HG02885 (cell line): Measurements from ENCODE around the gene ARL4A.
"Not testable (repeated sequence)": the region's sequence is repeated elsewhere in the genome, so short reads cannot be mapped to it uniquely, and the experiment has no call there.

Source experiments
- ATAC-seq: cut with Tn5 transposase; IDR thresholded peaks from one replicate; pipeline ENCODE4 v1.9.1; 2021; ENCODE audit warnings: mild to moderate bottlenecking; ENCODE audit not compliant: unreplicated experiment, poor library complexity

ARL4A gene

DNA sequence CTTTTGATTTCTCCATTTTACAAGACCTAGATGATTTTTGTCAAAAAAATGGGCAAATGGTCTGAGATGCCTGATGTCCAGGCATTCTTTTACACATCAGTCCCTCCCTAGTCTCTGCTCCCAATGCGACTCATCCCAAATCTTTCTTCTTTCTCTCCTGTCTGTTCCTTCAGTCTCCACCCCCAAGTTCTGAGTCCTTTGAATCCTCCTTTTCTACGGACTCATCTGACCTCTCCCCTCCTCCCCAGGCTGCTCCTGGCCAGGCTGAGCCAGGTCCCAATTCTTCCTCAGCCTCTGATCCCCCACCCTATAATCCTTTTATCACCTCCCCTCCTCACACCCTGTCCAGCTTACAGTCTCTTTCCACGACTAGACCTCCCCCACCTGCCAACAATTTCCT lies 26.4 kb upstream of the ARL4A start:
- ATAC-seq: not testable (repeated sequence)

DNA sequence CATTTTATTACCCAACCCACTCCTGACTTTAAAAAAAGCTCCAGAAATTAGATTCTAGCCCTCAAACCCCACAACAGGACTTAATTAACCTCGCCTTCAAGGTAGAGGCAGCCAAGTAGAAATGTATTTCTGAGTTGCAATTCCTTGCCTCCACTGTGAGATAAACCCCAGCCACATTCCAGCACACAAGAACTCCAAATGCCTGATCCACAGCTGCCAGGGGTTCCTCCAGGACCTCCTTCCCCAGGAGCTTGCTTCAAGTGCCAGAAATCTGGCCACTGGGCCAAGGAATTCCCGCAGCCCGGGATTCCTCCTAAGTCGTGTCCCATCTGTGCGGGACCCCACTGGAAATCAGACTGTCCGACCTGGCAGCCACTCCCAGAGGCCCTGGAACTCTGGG lies 25.9 kb upstream of the ARL4A start:
- no peak for ATAC-seq

DNA sequence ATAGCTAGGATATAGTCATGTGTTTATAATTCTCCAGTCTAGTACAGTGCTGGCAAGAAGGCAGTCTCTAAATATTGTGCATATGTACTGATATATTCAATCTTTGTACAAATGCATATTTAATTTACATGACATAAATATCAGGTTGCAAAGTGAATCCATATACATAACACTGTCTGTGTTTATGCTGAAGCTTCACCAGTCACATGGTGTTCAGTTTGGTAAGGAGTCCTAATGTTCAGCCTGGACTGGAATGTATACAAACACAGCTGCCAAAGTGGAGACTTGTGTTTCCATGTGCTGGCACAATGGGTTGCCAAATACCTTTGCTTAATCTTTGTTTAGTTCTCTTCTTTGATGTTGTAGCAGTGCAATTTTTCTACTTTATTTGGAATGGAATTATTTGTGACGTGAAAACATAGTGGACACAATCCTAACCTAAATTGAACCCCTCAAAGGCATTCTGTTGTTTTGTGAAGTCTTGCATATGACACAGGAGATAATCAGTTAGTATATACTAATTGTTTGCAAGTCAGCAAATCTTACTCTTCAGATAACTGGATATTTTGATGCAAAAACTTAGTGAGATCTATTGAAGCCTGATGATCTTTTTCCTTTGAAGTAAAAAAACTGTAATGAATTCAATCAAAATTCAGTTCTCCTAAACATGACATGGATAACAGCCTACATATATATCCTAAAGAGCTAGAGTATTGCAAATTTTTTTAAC lies 17.3 kb upstream of the ARL4A start:
- ATAC-seq: no peak

DNA sequence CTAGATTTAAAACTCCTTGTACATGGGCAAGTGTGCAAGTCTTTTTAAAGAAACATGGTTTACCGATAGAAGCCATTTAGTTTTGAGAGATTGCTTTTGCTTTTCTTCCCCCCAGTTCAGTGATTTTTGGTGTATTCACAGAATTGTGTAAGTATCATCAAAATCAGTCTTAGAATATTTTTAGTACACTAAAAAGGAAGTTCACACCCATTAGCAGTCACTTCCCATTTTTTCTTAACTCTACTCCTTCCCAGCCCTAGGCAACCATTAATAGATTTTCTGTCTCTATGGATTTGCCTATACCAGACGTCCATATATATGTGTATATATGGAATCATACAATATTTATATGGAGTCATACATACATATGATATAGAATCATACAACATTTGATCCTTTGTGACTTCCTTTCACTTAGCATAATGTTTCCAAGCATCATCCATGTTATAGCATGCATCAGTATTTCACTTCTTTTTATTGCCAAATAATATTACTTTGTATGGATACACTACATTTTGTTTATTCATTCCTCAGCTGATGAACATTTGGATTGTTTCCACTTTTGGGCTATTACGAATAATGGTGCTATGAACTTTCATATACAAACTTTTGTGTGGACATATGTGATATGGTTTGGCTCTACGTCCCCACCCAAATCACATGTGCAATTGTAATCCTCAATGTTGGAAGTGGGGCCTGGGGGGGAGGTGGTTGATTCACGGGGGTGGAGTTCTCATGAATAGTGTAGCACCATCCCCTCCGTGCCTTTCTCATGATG lies 16.5 kb upstream of the ARL4A start:
- no peak for ATAC-seq

DNA sequence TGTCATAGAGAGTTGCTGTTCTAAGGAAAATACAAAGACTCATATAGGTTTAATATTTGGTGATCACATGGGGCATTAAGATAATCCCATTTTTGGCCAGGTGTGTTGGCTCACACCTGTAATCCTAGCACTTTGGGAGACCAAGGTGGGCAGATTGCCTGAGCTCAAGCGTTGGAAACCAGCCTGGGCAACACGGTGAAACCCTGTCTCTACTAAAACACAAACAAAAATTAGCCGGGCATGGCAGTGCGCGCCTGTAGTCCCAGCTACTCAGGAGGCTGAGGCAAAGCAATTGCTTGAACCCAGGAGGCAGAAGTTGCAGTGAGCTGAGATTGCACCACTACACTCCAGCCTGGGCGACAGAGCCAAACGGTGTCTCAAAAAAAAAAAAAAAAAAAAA lies 14.0 kb upstream of the ARL4A start:
- not testable (repeated sequence) for ATAC-seq

DNA sequence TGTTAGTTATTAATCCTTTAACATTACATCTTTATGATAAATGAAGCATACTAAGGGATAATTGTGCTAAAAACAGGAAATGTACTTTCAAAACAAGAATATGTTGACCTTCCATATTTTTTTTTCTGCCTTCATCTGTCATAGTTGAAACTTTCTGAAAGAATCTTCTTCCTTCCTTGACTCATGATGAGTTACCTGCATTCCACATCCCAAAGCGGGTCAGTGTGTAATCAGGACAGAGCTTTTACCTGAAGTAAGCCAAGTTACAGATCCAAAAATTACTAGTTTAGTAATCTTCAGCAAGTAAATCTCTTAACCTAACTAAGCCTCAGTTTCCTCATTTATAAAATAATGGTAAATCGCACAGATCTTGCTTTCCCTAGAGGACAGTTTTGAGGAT lies 13.4 kb upstream of the ARL4A start:
- ATAC-seq: no peak

DNA sequence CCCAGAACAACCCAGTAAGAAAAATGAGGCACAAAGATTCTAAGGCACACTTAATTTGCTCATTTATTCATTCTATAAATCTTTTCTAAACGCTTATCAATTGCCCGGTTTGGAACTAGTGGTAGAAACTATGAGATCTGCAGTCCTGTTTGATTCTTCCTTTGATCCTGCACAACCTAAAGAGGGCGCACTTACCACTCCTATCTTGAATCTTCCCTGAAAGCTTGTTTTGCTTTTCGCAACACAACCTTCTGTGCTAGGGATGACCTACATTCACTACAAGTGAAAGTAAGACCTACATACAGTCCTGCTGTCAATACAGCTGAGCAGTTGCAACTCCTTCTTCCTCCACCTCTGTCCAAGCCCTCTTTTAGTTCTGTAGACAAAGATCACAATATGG lies 12.6 kb upstream of the ARL4A start:
- ATAC-seq: peak; percentile 82

DNA sequence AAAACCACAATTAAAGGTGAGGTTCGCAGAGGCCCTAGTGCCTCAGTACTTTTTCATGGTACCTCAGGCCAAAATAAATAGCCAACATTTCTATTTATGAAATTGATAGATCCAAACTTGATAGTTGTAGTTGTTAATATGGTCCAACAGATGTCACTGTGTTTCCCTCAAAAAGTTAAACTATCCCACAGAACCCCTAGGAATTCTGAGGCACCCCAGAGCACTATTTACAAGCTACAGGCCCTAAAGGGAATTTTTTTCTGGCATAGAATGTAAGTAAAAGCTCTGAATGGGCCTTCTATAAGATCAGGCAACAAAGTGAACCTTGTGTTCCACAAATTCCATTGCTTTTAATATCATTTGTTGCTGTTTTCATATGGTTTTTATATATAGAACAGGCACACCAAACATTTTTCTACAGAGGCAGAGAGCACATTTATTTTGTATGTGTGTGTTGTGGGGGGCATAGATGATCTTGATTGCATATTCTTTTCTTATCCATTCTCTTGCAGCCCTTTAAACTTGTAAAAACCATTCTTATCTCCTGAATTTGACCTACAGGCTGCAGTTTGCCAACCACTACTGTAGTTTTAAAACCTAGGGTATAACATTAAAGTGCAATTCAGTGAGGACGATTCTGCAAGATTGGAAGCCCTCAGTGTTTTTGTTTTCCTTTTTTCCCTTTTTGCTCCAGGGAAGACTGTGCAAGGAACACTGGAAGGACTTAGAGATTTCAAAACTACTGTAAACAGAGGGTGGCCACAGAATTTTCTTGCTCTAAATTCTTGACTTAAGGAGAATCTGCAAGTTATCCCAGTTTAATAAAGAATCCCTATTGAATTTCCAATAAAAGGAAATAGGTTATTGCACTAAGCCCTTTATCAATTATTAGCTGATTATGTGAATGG lies 3.5 kb upstream of the ARL4A start:
- ATAC-seq: no peak

DNA sequence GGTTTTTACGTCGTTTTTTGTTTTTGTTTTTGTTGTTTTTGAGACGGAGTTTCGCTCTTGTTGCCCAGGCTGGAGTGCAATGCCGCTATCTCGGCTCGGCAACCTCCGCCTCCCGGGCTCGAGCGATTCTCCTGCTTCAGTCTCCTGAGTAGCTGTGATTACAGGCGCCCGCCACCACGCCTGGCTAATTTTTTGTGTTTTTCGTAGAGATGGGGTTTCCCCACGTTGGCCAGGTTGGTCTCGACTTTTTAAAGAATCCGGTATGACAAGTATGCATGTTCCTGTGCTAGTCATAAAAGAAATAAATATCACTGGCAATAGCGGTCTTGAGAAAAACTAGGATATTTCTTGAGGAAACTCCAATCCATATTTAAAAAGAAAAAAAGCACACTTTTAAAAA lies 2.7 kb upstream of the ARL4A start:
- no peak for ATAC-seq

DNA sequence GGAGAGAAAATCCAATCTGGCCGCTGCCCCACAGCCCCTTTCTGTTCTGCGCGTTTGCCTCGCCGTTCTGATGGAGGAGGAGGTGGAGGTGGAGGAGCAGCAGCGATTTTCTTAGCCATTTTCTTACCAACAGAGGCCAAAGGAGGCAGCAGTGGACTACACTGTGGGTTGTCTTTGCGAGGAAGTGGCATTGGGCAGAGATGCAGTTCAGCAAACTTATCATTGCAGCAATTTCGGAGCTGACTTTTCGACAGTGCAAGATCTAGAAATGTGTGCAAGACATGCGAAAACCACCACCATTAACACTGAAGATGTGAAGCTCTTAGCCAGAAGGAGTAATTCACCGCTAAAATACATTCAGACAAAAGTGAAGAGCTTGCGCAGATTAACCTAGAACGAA lies 1.9 kb upstream of the ARL4A start:
- ATAC-seq: no peak

DNA sequence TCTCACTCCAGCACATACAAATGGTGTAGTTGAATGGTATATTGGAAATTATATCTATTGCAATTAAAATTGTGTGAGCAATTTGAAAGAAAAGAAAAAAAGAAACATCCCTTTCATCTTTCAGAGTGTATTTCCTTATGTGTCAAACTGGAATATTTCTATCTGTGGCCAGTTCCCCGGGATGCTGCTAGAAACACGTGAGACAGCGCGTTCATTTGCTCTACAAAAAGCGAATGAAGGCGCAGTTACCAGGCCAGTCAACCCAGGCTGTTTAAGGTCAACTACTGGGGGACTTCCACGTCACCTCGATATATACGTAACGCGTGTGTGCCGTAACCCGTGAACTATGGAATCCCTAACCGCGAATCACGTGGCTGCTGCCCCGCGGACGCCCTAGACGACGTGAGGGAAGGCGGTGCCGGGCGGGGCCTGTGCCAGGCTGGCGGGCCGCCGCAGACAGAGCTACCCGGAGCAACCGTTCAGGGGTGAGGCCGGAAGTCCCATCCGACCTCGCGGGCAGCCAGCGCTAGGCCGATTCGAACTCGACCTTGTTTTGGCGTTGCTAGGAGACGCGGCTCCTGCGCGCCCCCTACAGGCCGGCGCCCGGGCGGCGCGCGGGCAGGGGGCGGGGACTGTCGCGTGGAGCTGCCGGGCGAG lies 1.1 kb upstream of the ARL4A start:
- peak; percentile 79 for ATAC-seq

DNA sequence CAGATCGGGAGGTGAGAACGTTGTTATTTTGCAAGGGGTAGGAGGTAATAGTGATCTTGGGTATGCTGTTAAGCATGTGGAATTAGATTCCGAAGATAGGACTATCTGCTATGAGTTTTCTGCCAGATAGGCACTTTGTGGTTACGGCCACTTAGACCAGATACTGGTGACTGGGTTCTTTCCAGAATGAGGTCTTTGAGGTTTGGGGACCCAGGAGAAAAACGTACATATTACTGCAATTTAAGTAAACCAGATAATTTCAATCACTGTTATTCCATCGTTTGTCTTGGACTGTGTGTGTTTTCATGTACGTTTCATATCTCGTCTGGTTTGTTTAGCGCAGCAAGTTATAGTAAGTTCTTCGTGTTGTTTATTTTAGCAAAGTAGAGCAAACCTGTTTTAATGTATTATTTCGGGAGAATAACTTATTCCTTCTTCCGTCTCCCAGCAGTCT lies 312 bp downstream of the ARL4A start:
- no peak for ATAC-seq

DNA sequence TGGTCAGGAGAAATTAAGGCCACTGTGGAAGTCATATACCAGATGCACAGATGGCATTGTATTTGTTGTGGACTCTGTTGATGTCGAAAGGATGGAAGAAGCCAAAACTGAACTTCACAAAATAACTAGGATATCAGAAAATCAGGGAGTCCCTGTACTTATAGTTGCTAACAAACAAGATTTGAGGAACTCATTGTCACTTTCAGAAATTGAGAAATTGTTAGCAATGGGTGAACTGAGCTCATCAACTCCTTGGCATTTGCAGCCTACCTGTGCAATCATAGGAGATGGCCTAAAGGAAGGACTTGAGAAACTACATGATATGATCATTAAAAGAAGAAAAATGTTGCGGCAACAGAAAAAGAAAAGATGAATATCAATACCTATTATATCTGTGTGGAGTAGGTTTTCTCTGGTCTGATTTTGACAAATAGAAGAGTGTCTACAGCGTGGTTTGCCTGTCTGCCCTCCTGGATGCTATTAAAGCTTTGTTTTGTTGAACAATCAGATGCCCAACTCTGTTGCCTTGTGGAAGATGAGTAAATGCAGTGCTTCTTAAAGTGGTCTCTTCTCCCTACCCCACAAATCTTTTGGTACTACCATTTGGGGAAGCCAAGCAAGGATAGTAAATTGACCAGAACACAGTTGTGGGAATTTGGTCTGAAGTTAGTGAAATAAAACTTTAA lies 1.2 kb downstream of the ARL4A start:
- ATAC-seq: not testable (repeated sequence)

DNA sequence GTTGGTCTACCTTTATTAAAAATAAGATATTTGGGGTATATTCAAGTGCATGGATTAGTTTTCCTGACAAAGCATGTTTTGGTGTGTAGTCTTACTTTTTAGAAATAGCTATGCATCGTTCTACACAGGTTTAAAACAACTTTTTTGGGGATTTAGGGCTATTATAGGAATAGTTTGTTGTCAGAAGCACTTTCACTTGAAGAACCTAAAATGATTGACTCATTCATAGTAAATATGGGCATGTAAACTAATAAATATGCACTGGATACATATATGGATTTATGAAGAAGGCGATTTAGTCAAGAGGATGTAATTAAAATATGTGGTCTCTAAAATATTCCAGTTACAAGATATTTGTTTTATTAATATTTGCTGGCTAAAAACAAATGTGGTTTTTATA lies 2.0 kb downstream of the ARL4A start:
- ATAC-seq: no peak

DNA sequence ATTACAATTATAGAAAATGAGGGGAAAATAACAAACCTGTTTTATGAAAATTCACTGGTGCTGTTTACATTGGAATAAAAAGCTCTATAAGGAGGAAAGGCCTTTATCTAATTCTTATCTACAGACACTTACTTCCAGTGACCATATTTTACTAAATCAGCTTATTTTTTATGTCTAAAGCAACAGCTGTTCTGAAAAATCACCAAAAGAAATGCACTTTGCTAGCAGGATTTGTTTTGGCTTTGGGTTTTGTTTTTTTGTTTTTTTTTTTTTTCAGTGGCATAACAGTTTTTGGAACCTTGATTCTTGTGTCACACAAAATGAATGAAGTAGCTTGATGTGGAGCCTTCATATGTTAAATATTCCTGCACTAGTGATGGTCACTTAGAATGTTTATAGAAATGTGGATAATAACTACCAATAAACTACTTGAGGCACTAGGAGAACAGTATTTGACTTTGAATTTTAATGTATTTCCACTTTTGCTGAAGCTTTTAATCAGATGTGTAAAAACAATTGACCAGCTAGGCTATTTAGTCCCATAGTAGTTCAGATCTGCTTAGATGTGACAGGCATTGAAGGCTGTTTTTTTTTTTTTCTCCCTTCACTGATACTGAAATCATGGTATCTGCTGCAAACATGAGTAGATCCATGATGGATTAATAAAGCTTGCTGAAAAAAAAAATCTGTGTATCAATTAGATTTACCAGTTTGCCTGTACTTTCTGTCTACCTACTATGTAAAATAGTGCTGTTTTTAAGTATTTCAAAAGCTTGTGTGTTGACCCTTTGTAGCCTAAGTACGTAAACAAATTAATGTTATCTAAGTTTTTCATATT lies 2.8 kb downstream of the ARL4A start:
- ATAC-seq: no peak

DNA sequence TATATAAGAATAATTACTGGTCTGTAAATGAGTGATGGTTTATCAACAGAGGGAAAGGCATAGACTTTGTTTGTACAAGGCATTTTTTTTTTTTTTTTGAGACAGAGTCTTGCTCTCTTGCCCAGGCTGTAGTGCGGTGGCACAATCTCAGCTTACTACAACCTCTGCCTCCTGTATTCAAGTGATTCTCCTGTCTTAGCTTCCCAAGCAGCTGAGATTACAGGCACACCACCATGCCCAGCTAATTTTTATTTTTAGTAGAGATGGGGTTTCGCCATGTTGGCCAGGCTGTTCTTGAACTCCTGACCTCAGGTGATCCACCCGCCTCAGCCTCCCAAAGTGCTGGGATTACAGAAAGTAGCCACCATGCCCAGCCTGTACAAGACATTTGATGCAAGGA lies 4.0 kb downstream of the ARL4A start:
- not testable (repeated sequence) for ATAC-seq

DNA sequence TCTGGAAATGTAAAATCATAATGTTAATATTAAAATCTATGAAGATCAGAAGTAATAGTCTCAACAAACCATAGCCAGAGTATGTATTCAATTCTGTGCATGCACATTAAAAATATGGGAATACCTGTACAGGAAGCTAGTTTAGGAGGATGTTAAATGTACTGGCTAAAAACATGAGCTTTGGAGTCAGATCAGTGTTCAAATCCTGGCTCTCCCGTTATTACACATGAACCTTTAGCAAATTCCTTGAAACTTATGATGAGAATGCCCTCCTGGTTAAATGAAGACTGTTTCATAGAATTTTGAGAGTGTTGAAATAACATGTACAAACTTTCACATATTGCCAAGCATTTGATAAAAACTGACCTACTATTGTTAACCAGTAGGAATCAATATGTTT lies 4.6 kb downstream of the ARL4A start:
- ATAC-seq: no peak

DNA sequence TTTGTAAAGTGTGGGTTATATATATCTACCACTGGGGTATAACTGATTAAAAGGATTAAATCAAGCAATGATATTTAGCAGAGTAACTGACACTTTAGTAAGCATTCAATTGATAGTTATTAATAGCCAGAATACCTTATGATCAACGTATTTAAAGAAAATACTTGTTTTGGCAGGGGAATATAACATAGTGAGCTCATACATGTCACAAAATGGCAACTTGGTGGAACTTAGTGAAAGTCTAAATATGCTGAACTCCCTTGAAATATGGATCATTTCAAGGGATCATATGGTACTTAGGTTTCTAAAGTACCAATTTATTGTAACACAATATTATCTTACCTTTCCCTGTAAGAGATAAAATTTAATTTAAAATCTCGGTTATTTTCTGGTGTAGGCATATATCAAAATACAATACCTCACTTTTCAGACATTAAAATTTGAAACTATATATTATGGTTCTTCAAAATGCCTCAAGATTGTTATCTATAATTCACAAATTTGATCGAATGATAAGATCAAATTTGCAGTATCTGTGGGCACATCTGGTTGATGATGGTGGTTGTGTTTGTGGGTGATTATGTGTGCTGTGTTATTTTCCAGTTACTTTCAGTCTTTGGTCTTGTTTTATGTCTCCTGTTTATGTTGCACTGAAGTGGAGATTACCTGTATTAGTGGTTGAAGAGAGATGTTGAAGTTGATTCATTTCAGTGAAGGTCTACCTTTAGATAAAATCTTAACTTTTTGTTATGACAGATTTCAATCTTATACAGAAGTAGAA lies 5.2 kb downstream of the ARL4A start:
- no peak for ATAC-seq
